HuH-7.5 (cell line): ENCODE results near the gene CADPS.
A peak's percentile ranks its signal among the peaks of the same experiment; 100 is the strongest.

Experiments used
- DNase-seq: peaks from one replicate; pipeline ENCODE4 v3.0.0; 2011; ENCODE audit warnings: low spot score

CADPS gene

GRCh38 chr3:62873761-62874710 lies 1.2 kb downstream of the CADPS start:
- DNase-seq, result peak; percentile 59

DNA sequence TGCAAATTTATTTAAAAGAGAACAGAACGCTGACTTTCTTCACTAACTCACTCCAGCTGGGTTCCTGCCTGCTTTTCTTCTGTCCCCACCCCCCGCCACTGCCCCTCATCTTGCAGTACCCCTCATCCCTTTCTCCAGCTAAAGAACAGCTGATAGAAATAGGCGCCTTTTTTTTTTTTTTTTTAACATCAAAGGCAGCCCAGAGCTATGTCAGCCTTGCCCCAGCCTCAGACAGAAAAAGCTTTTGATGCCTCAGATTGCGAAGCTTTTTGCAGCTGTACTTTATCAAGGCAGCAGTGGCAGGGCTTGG lies 1.8 kb downstream of the CADPS start:
- no peak for DNase-seq

DNA sequence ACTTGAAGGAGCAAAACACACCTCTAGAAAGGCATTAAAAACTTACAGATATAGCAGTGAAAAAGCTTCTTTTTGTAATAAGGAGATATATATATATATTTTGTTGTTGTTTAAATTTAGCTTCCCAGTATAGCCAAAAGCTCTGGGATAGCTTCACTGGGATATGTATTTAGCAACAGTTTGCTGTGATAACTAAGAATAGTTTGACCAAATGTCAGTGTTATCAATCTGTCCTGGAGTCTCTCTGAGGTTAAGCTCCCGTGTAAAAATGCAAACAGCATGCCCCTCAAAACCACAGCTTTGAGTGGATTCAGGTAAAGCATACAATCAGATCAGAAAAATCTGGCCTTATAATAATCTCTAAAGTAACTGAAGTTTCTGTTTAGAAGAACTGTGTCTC lies 2.9 kb downstream of the CADPS start:
- DNase-seq, result no peak

- no peak for DNase-seq
Measured at GRCh38 chr3:62870321-62870720, 4.9 kb downstream of the CADPS start.

DNA sequence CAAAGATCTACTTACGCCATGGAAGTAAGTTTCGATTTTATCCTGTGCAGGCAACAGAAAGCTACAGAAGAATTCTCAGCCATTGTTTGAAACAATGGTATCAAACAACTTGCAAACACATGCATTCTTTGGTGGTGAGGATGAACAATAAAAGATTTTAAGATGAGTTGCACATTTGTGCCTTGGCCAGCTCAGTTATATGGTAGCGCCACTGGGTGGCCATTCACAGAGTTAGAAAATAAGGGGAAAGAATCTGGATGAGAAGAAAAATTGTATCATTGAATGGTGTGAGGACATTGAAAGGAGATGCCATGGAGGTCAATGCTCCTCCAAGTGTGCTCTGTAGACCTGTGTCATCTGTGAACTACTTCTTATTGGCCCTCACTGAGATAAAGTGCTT lies 11.6 kb downstream of the CADPS start:
- no peak for DNase-seq

GRCh38 chr3:62859203-62859791 lies 15.9 kb downstream of the CADPS start:
- no peak for DNase-seq

DNA sequence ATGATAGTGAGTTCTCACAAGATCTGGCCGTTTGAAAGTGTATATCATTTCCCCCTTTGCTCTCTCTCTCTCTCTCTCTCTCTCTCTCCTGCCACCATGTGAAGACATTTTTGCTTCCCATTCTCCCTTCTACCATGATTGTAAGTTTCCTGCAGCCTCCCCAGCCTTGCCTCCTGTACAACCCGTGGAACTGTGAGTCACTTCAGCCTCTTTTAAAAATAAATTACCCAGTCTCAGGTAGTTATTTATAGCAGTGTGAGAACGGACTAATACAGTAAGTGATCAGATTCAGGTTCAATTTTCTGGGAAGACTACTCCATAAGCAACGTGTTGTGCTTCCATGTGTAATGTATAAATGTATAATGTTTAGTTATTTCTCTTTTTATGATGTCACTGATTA lies 29.2 kb downstream of the CADPS start:
- DNase-seq, result no peak

GRCh38 chr3:62843508-62843907 lies 31.7 kb downstream of the CADPS start:
- no peak for DNase-seq

DNA sequence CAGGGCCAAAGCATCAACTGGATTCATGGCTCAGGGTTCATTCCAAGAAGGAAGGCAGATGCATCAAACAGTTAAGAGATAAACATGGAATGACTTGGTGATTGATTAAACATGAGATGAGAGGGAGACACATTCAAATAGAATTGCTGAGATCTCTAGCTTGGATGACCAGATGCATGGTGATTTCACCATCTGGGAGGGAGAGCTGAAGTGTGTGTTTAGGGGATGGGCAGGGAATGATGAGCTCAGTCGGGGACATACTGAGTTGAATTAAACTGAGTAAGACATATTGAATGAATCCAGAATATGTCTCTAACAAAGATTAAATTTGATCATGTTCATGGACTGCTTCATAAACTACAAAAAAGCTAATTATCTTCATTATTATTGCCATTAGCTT lies 35.5 kb downstream of the CADPS start:
- DNase-seq, result no peak

GRCh38 chr3:62837145-62837787 lies 38.0 kb downstream of the CADPS start:
- no peak for DNase-seq

- DNase-seq, result no peak
Measured at GRCh38 chr3:62835554-62836236, 39.5 kb downstream of the CADPS start.

GRCh38 chr3:62833538-62833937 lies 41.7 kb downstream of the CADPS start:
- no peak for DNase-seq

DNA sequence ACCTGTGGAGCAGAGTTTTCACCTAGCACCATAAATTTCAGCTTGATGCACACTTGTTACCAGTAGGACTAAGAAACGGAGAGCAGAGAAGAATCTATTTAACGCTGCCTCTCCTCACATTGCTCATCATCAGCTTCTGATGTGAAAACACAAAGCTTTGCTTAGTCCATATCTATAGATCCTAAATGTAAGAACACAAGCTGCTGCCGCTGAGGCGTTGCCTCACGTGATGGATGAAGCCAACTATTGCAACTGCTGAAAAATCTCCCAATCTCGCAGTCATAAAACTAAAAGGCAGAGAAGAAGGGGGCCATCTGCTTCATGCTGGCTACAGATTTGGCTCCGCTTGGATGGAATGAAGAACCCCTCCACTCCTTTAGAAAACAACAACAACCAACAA lies 42.7 kb downstream of the CADPS start:
- DNase-seq, result no peak

- DNase-seq, result no peak
Measured at GRCh38 chr3:62830727-62831322, 44.4 kb downstream of the CADPS start.

- DNase-seq, result no peak
Measured at GRCh38 chr3:62827550-62827949, 47.7 kb downstream of the CADPS start.

DNA sequence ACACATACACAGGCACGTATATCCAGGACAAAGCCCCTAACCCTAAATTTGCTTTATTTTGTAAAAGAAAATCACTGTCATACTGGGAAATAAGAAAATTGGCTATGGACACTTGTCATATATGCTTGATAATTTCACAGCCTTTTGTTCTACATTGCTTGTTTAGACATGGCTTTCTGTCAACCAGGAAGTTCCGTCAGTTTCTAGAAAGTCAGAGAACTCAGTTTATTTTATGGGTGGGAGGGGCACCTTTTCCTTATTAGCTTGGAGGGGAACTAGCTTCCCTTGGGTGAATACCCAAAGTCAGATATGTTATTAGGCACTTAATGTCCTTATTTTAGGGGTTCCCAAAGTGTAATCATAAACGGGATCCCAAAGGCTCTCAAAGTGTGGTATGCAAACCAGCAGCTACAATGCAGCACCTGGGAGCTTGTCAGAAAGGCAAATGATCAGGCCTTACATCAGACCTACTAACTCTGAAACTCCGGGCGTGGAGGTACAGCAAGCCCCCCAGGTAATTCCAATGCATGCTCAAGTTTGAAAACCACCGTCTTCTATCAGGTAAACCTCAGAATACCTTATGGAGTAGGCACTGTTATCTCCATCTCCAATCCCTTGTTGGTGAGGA lies 50.1 kb downstream of the CADPS start:
- no peak for DNase-seq

DNA sequence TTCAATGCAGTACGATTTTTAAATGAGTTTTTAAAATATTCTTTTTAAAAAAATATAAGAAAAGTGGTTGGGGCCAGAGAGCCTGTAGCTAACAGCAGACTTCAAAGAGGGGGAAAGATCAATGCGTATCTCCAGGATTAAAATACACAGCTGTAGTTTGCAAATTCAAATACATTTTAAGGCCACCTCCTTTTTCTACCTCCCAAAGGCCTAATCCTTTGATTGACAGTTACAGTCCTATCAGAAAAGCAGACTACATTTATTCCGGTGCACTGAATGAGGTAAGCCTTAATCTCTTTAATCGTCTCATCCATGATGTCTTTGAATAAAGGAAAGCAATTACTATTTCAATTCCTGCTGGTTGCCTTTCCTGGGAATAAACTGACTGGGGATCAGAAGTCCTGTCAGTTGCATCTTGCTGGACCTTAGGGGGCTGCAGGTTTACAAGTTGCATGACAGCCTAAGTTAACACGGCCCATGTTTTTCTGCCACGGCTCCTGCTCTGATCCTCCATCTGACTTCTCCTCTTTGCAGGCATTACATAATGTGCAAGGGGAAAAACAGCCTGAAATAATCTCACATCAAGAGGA lies 51.7 kb downstream of the CADPS start:
- DNase-seq, result no peak

DNA sequence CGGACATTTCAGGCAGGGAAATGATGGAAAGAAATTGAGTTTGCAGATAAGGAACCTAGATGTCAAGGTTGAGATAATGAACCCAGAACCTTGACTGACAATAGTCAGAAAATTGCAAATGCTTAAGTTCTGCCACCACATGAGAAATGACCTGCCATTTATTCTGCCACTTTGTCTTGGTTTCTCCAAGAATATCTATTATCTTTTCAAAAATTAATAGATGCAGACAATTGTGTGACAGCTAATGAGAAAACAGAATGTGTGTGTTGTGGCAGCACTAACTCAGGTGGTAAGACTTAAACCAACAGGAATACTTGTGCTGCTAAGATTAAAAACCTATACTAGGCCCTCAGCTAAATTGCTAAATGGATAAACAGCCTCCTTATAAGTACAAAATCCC lies 52.3 kb downstream of the CADPS start:
- DNase-seq, result no peak

DNA sequence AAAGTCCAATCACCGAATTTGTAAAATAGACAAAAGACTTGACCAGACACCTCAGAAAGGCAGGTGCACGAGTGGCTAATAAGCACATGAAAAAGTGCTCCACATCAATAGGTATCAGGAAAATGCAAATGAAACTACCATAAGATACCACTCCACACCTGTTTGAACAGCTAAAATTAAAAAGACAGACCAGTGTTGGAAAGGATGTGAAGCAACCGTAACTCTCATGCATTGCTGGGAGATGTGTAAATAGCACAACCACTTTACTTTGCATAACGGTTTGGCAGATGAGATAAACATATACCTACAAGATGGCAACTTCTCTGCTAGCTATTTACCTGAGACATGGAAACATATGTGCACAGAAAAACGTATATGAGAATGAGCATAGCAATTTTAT lies 56.9 kb downstream of the CADPS start:
- no peak for DNase-seq

GRCh38 chr3:62817678-62818077 lies 57.5 kb downstream of the CADPS start:
- no peak for DNase-seq

DNA sequence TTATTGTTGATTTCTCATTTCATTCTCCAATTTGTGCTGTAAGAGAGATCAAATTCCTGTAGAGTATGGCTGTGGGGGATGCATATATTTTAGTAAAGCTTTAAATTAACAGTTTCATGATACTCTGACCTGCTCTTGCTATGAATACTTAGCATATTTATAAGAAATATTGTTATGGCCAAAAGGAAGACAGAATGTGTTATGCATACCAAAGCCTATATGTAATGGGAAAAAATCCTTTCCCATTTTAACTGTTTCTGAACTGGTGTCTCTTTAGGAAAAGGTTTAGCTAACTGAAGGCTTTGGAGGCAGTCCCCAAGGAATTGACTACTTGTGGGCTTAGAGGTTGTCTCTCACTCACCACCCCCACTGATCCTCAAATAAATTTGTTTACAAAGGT lies 59.2 kb downstream of the CADPS start:
- no peak for DNase-seq

DNA sequence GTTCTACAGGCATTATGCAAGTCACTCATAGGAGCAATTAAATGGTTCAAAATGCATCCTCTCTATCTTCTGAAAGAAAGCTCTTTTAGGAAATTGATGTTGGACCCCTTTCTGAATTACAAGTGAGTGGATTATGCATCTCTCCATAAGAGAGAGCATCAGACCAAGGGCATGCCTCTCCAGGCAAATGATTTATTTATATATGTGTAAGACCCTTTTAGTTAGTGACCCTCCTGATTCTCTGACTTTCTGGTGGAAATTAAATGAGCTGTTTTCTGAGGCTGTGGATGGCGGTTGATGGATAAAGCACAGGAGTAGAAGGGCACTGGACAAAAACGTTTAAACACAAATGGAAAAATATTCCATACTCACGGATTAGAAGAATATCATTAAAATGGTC lies 62.6 kb downstream of the CADPS start:
- DNase-seq, result no peak
